Activated B cell treated with CpG ODN at 0.5 μM for 24 hours (primary cell): ENCODE measurements around the gene REPIN1. TPM values are rescaled to one million over a fixed set of nuclear protein-coding genes. Genes with fewer than 3 reads are reported as not detected.

Experiments
- ATAC-seq: fragments of 200-7000 bp; cut with Tn5 transposase; one replicate; pipeline ENCODE4 v1.10.0; 2021; ENCODE audit warnings: low read depth, mild to moderate bottlenecking, moderate library complexity
- CTCF ChIA-PET: fragments of 350-600 bp; sonication (Branson Sonifier 250); formaldehyde crosslinking; loops from one replicate; lab custom pipeline; 2021; ENCODE audit warnings: antibody characterized with exemption; lab: Charles Lee
- POLR2A ChIA-PET: fragments of 350-600 bp; sonication (Branson Sonifier 250); formaldehyde crosslinking; loops from one replicate; lab custom pipeline; 2021; ENCODE audit warnings: antibody characterized with exemption; lab: Charles Lee
- DNase-seq: peaks from one replicate; pipeline ENCODE4 v3.0.0; 2022
- H3K27ac Mint-ChIP-seq: one replicate; pipeline ENCODE4 v1.8.0; 2020; ENCODE audit warnings: mixed read lengths
- H3K27me3 Mint-ChIP-seq: one replicate; pipeline ENCODE4 v1.8.0; 2021; ENCODE audit warnings: mixed read lengths
- H3K36me3 Mint-ChIP-seq: one replicate; pipeline ENCODE4 v1.8.0; 2021; ENCODE audit warnings: low read depth, mixed read lengths
- H3K4me1 Mint-ChIP-seq: one replicate; pipeline ENCODE4 v1.8.0; 2021; ENCODE audit warnings: mixed read lengths
- H3K4me3 Mint-ChIP-seq: one replicate; pipeline ENCODE4 v1.8.0; 2020; ENCODE audit warnings: mild to moderate bottlenecking, mixed read lengths
- H3K9me3 Mint-ChIP-seq: one replicate; pipeline ENCODE4 v1.8.0; 2020; ENCODE audit warnings: mixed read lengths
- intact Hi-C: fragments of 100-400 bp; cut with micrococcal nuclease; formaldehyde crosslinking; loops from one replicate; pipeline ENCODE4 v1.15.1; 2024
- total RNA-seq: library from RNA; stranded (reverse); gene quantifications from 2 replicates; pipeline ENCODE4 v1.2.3, GENCODE V29; 2022
- TF ChIP-seq, protein P1 (sequence below): fragments of 200-600 bp; IDR thresholded peaks from one replicate; pipeline ENCODE4 v1.8.0; 2022; ENCODE audit warnings: antibody characterized with exemption, mild to moderate bottlenecking

Gene REPIN1
- total RNA-seq, 1 donor from 2014 or later = 116 TPM

GRCh38 chr7:150358988-150359621 lies 9.5 kb upstream of the REPIN1 start:
- CTCF ChIA-PET = interaction anchor here (4.1 kb wide), 1 partner anchor 48 kb away, joined by 19 read pairs; a partner anchor contains a TSS
- Mint-ChIP-seq H3K27me3 (no peaks in the 10 kb centered on the region), H3K27ac (no peak overlapping the region), H3K4me3 (no peak overlapping the region), H3K36me3 (no peaks in the 10 kb centered on the region), H3K4me1 (peaks cover 42% of the 10 kb centered on the region), H3K9me3 (no peaks in the 10 kb centered on the region)
- intact Hi-C loops = loop anchor here (10.0 kb wide), 1 partner anchor 396 kb away; no protein-coding TSS in a partner anchor
- TF ChIP-seq, protein P1, sequence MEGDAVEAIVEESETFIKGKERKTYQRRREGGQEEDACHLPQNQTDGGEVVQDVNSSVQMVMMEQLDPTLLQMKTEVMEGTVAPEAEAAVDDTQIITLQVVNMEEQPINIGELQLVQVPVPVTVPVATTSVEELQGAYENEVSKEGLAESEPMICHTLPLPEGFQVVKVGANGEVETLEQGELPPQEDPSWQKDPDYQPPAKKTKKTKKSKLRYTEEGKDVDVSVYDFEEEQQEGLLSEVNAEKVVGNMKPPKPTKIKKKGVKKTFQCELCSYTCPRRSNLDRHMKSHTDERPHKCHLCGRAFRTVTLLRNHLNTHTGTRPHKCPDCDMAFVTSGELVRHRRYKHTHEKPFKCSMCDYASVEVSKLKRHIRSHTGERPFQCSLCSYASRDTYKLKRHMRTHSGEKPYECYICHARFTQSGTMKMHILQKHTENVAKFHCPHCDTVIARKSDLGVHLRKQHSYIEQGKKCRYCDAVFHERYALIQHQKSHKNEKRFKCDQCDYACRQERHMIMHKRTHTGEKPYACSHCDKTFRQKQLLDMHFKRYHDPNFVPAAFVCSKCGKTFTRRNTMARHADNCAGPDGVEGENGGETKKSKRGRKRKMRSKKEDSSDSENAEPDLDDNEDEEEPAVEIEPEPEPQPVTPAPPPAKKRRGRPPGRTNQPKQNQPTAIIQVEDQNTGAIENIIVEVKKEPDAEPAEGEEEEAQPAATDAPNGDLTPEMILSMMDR = no peak
- POLR2A ChIA-PET = interaction anchor here (0.7 to 3.4 kb wide), 6 partner anchors 11 to 74 kb away, joined by 3 to 34 read pairs (median 4); partner anchors contain the start of gene REPIN1
- no peak for ATAC-seq
- no peak for DNase-seq

GRCh38 chr7:150359622-150360362 lies 8.8 kb upstream of the REPIN1 start:
- ATAC-seq = no peak
- POLR2A ChIA-PET = interaction anchor here (16.5 kb wide), 1 partner anchor 46 kb away, joined by 421 read pairs; a partner anchor contains a TSS
- H3K4me3 Mint-ChIP-seq = no peak overlapping the region

DNA sequence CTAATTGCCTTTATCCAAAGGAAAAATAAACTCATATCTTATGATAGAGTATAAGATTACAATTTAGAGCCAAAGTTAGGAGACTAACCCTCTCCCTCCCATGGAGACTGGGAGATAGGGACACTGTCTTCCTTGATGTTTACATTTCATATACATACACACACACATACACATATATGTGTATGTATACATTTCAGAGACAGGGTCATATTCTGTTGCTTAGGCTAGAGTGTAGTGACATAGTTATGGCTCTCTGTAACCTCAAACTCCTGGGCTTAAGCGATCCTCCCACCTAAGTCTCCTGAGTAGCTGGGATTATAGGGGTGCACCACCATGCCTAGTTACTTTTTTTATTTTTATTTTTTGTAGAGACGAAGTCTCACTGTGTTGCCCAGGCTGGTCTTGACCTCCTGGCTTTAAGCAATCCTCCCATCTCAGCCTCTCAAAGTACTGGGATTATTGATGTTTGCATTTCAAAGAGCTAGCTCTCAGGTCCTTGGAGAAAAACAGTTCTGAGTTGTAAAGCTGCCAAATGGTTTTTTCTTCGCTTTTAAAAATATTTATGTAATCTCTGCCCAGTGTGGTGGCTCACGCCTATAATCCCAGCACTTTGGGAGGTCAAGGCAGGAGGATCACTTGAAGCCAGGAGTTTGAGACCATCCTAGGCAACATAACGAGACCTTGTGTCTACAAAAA lies 8.1 kb upstream of the REPIN1 start:
- no peaks in the 10 kb centered on the region for H3K9me3 Mint-ChIP-seq
- H3K4me1 Mint-ChIP-seq = peaks cover 54% of the 10 kb centered on the region
- no peaks in the 10 kb centered on the region for H3K36me3 Mint-ChIP-seq
- DNase-seq (no peak), ATAC-seq (no peak)
- no peak overlapping the region for H3K4me3 Mint-ChIP-seq
- CTCF ChIA-PET = no interaction called here
- peak overlapping the region; percentile 13 for H3K27ac Mint-ChIP-seq
- POLR2A ChIA-PET = interaction anchor here (16.5 kb wide), 1 partner anchor 45 kb away, joined by 421 read pairs; a partner anchor contains a TSS
- TF ChIP-seq, protein P1 = no peak
- no peaks in the 10 kb centered on the region for H3K27me3 Mint-ChIP-seq
- intact Hi-C loops = no loop called here

More at GRCh38 chr7:150359622-150360362, 8.8 kb upstream of the REPIN1 start:
- TF ChIP-seq, protein P1 = no peak
- H3K4me1 Mint-ChIP-seq = peaks cover 48% of the 10 kb centered on the region
- H3K27me3 Mint-ChIP-seq = no peaks in the 10 kb centered on the region
- no peaks in the 10 kb centered on the region for H3K9me3 Mint-ChIP-seq
- H3K36me3 Mint-ChIP-seq = no peaks in the 10 kb centered on the region
- CTCF ChIA-PET = no interaction called here
- no peak for DNase-seq
- peak overlapping the region; percentile 13 for H3K27ac Mint-ChIP-seq
- intact Hi-C loops = loop anchor here (10.0 kb wide), 1 partner anchor 395 kb away; no protein-coding TSS in a partner anchor

- Mint-ChIP-seq H3K4me3 (no peak overlapping the region), H3K36me3 (no peaks in the 10 kb centered on the region), H3K27ac (no peak overlapping the region), H3K4me1 (peaks cover 61% of the 10 kb centered on the region), H3K27me3 (no peaks in the 10 kb centered on the region), H3K9me3 (no peaks in the 10 kb centered on the region)
- TF ChIP-seq, protein P1 = no peak
- ChIA-PET POLR2A (interaction anchor here (3.4 to 16.5 kb wide), 2 partner anchors 16 to 44 kb away, joined by 13 to 421 read pairs; a partner anchor contains a TSS), CTCF (no interaction called here)
- DNase-seq (no peak), ATAC-seq (no peak)
- intact Hi-C loops = no loop called here
Observed at GRCh38 chr7:150361402-150361801, 7.2 kb upstream of the REPIN1 start.
